PFSK-1 (cell line): ENCODE data around the gene TNNC2. TPM values are rescaled to one million over a fixed set of nuclear protein-coding genes. Genes with fewer than 3 reads are reported as not detected.

Experiments
- FOXP2 ChIP-seq: optimal IDR thresholded peaks from 2 replicates; pipeline ENCODE3; 2011; ENCODE audit warnings: borderline replicate concordance, control low read depth, inconsistent platforms; ENCODE audit not compliant: insufficient read depth; ENCODE audit errors: extremely low read length, extremely low read depth
- POLR2AphosphoS5 ChIP-seq: IDR thresholded peaks from 2 replicates; pipeline ENCODE4 v1.6.1; 2012; ENCODE audit warnings: low read depth, mild to moderate bottlenecking, control low read depth, low read length, moderate library complexity
- SIN3A ChIP-seq: IDR thresholded peaks from 2 replicates; pipeline ENCODE4 v1.6.1; 2012; ENCODE audit warnings: mild to moderate bottlenecking, low read length, moderate library complexity, borderline replicate concordance; ENCODE audit not compliant: insufficient read depth
- TAF1 ChIP-seq: IDR thresholded peaks from 2 replicates; pipeline ENCODE4 v1.6.1; 2012; ENCODE audit warnings: low read length, control low read depth, borderline replicate concordance; ENCODE audit not compliant: insufficient read depth
- polyA plus RNA-seq: library from polyadenylated mRNA; unstranded; fragments of >200 nt; gene quantifications from one replicate; pipeline ENCODE4 v1.2.1, GENCODE V29; 2012; ENCODE audit warnings: low read depth, missing spikeins; ENCODE audit not compliant: insufficient read length
- TF ChIP-seq, protein P1 (sequence below), 2 experiments: IDR thresholded peaks; 2 replicates each; pipeline versions ENCODE4 v1.6.1 to v1.8.0; 2011 to 2012; ENCODE audit warnings: low read depth in 2 of 2, low read length in 2 of 2, control low read depth in 1 of 2, inconsistent platforms in 1 of 2, mild to moderate bottlenecking in 1 of 2, moderate library complexity in 1 of 2; ENCODE audit not compliant: insufficient read depth in 1 of 2

The TNNC2 gene
- polyA plus RNA-seq: 0.67 TPM

GRCh38 chr20:45827030-45827652, at the start of gene TNNC2:
Gene TNNC2, minus strand, starts transcription at chr20:45827312. Its CDS starts 64 bp downstream, at chr20:45827248.
- TF ChIP-seq SIN3A (no peak), FOXP2 (no peak), POLR2AphosphoS5 (no peak), TAF1 (no peak)
- TF ChIP-seq, protein P1, sequence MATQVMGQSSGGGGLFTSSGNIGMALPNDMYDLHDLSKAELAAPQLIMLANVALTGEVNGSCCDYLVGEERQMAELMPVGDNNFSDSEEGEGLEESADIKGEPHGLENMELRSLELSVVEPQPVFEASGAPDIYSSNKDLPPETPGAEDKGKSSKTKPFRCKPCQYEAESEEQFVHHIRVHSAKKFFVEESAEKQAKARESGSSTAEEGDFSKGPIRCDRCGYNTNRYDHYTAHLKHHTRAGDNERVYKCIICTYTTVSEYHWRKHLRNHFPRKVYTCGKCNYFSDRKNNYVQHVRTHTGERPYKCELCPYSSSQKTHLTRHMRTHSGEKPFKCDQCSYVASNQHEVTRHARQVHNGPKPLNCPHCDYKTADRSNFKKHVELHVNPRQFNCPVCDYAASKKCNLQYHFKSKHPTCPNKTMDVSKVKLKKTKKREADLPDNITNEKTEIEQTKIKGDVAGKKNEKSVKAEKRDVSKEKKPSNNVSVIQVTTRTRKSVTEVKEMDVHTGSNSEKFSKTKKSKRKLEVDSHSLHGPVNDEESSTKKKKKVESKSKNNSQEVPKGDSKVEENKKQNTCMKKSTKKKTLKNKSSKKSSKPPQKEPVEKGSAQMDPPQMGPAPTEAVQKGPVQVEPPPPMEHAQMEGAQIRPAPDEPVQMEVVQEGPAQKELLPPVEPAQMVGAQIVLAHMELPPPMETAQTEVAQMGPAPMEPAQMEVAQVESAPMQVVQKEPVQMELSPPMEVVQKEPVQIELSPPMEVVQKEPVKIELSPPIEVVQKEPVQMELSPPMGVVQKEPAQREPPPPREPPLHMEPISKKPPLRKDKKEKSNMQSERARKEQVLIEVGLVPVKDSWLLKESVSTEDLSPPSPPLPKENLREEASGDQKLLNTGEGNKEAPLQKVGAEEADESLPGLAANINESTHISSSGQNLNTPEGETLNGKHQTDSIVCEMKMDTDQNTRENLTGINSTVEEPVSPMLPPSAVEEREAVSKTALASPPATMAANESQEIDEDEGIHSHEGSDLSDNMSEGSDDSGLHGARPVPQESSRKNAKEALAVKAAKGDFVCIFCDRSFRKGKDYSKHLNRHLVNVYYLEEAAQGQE (IDR thresholded peaks at IDR 0.05; ENCODE audit: insufficient read depth in 1 of 2, low read depth in 2 of 2, low read length in 2 of 2): no peak

GRCh38 chr20:45874576-45874975, 47.5 kb upstream of the TNNC2 start:
- no peak for TF ChIP-seq TAF1
- TF ChIP-seq SIN3A: no peak
- TF ChIP-seq, protein P1 (IDR thresholded peaks at IDR 0.05; ENCODE audit: insufficient read depth in 1 of 2, low read depth in 2 of 2, low read length in 2 of 2): no peak

DNA sequence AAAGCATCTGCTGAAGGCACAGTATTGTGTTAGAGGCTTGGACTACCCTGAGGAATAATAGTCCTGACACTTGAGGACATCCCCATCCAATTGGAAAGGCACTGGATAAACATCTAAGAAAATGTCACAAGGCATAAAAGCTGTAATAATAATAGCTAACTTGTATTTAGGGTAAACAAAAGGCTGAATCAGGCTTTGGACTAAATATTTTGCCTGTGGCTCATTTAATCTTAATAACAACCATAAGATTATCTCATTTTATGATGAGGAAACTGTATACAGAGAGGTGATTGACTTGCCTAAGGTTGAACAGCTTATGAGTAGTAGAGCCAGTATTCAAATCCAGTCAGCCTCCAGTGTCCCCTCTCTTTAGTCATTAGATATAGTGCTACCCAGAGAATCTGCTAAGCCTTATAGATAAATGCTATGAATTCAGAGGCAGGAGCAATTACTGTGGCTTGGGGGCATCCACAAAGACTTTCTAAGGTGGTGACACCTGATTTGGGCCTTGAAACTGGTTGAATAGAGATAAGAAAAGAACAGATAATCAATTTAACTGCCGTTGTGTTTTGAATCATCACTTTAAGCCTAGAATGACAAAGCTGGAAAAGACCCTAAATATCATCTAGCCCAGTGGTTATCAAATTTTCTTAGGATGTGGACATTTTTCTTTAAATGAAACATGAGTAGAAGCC, 46.4 kb upstream of the TNNC2 start:
- TF ChIP-seq FOXP2 (no peak), POLR2AphosphoS5 (no peak), TAF1 (no peak), SIN3A (no peak)
- TF ChIP-seq, protein P1 (IDR thresholded peaks at IDR 0.05; ENCODE audit: insufficient read depth in 1 of 2, low read depth in 2 of 2, low read length in 2 of 2): no peak

DNA sequence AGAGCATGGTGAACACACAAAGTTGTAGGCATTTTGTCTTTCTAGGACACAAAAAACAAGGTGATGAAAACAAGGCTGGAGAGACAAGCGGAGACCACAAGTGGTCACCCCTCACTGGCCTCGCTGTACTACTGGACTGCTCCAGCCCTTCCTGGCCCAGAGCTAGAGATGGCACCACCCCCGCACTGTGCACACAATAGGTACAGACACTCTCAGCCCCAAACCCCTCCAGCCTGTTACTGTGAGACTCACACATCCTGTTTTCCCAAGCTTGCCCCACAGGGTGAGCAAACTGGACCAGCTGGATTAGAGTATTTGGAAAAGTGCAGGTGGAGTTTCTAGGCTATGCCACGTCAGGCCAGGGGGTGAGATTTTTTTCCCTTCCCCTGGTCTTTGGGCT, 45.5 kb upstream of the TNNC2 start:
- TF ChIP-seq SIN3A: no peak
- no peak for TF ChIP-seq POLR2AphosphoS5
- TF ChIP-seq FOXP2: no peak
- TF ChIP-seq, protein P1 (IDR thresholded peaks at IDR 0.05; ENCODE audit: insufficient read depth in 1 of 2, low read depth in 2 of 2, low read length in 2 of 2): no peak
- TF ChIP-seq TAF1: no peak

DNA sequence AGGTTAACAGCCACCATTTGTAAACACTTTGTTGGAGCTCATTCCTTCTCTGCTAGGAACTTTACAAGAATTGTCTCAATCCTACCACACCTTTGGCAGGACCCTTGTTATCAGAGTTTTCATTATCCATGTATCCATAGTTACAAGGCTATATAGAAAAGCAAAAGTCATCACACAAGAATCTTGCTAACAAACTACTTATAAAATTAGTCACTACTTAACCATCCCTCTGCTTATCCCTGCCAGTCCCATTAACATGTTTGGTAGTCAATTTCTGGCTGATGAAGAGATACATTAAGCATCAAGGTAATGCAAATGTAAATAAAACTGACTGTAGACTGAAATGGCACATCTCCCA, 40.7 kb upstream of the TNNC2 start:
- no peak for TF ChIP-seq FOXP2
- TF ChIP-seq, protein P1 (IDR thresholded peaks at IDR 0.05; ENCODE audit: insufficient read depth in 1 of 2, low read depth in 2 of 2, low read length in 2 of 2): no peak
- no peak for TF ChIP-seq TAF1
- no peak for TF ChIP-seq SIN3A
- no peak for TF ChIP-seq POLR2AphosphoS5
